Neural crest cell (in vitro differentiated cells): Measurements from ENCODE around the gene LARGE2. TPM values are rescaled to one million over a fixed set of nuclear protein-coding genes. Genes with fewer than 3 reads are reported as not detected.

Source experiments
- DNase-seq: peaks from one replicate; pipeline ENCODE4 v3.0.0; 2021; ENCODE audit warnings: low read depth, mixed read lengths, low spot score
- H3K27ac Mint-ChIP-seq: one replicate; pipeline ENCODE4 v1.8.0; 2021; ENCODE audit warnings: mild to moderate bottlenecking, mixed read lengths; ENCODE audit not compliant: unreplicated experiment
- H3K27me3 Mint-ChIP-seq: 2 replicates; pipeline ENCODE4 v1.8.0; 2021; ENCODE audit warnings: low read depth, mild to moderate bottlenecking, mixed read lengths
- H3K36me3 Mint-ChIP-seq: 2 replicates; pipeline ENCODE4 v1.8.0; 2021; ENCODE audit warnings: low read depth, mild to moderate bottlenecking, mixed read lengths
- H3K4me1 Mint-ChIP-seq: 2 replicates; pipeline ENCODE4 v1.8.0; 2021; ENCODE audit warnings: mixed read lengths
- H3K4me3 Mint-ChIP-seq: one replicate; pipeline ENCODE4 v1.8.0; 2021; ENCODE audit warnings: mild to moderate bottlenecking, mixed read lengths
- H3K9me3 Mint-ChIP-seq: 2 replicates; pipeline ENCODE4 v1.8.0; 2021; ENCODE audit warnings: mixed read lengths
- CTCF ChIP-seq: fragments of 200-600 bp; sonication (generic); conservative IDR thresholded peaks from 2 replicates; pipeline ENCODE4 v1.5.0; 2021; ENCODE audit warnings: antibody characterized with exemption, mild to moderate bottlenecking
- total RNA-seq: library from RNA; stranded (reverse); gene quantifications from 2 replicates; pipeline ENCODE4 v1.2.1, GENCODE V29; 2021

LARGE2 gene
- total RNA-seq, 1 donor from 2014 or later, result not detected

GRCh38 chr11:45918962-45919675 is 3.3 kb upstream of the LARGE2 start:
- H3K9me3 Mint-ChIP-seq, result no peaks in the 10 kb centered on the region
- no peak for DNase-seq
- TF ChIP-seq CTCF, result no peak
- peaks cover 39% of the 10 kb centered on the region for H3K27me3 Mint-ChIP-seq
- peak overlapping the region; percentile 96 for H3K4me3 Mint-ChIP-seq
- peaks cover 26% of the 10 kb centered on the region for H3K4me1 Mint-ChIP-seq
- peak overlapping the region; percentile 96 for H3K27ac Mint-ChIP-seq
- H3K36me3 Mint-ChIP-seq, result no peaks in the 10 kb centered on the region

- no peak for DNase-seq
- Mint-ChIP-seq H3K4me3 (peak overlapping the region; percentile 96), H3K36me3 (no peaks in the 10 kb centered on the region), H3K27ac (no peak overlapping the region), H3K9me3 (no peaks in the 10 kb centered on the region), H3K4me1 (peaks cover 30% of the 10 kb centered on the region), H3K27me3 (peaks cover 47% of the 10 kb centered on the region)
- no peak for TF ChIP-seq CTCF
Measured at GRCh38 chr11:45919806-45920530, 2.5 kb upstream of the LARGE2 start.

GRCh38 chr11:45920531-45921477 is 1.7 kb upstream of the LARGE2 start:
- Mint-ChIP-seq H3K27me3 (peaks cover 56% of the 10 kb centered on the region), H3K27ac (no peak overlapping the region), H3K9me3 (no peaks in the 10 kb centered on the region), H3K4me1 (peaks cover 30% of the 10 kb centered on the region), H3K4me3 (peak overlapping the region; percentile 96), H3K36me3 (no peaks in the 10 kb centered on the region)
- DNase-seq, result no peak
- TF ChIP-seq CTCF, result no peak

GRCh38 chr11:45921561-45922424 is 663 bp upstream of the LARGE2 start:
- no peaks in the 10 kb centered on the region for H3K9me3 Mint-ChIP-seq
- peaks cover 29% of the 10 kb centered on the region for H3K4me1 Mint-ChIP-seq
- H3K4me3 Mint-ChIP-seq, result peak overlapping the region; percentile 80
- H3K36me3 Mint-ChIP-seq, result no peaks in the 10 kb centered on the region
- no peak overlapping the region for H3K27ac Mint-ChIP-seq
- H3K27me3 Mint-ChIP-seq, result peaks cover 58% of the 10 kb centered on the region
- DNase-seq, result no peak
- no peak for TF ChIP-seq CTCF
